Astrocyte (in vitro differentiated cells and primary cell): ENCODE data around the gene PRKACA. TPM values are rescaled to one million over a fixed set of nuclear protein-coding genes. Genes with fewer than 3 reads are reported as not detected.

Source experiments
- DNase-seq: peaks from one replicate; pipeline ENCODE4 v3.0.0-alpha.2; 2010; ENCODE audit warnings: low read depth
- FAIRE-seq: peaks from 2 replicates; lab custom pipeline; 2011; peaks lifted over from hg19 to GRCh38; lab: Jason Lieb, UNC
- H2AFZ ChIP-seq: 2 replicates; pipeline ENCODE4 v1.6.0; 2012; ENCODE audit warnings: low read depth, low read length, inconsistent platforms
- H3K27ac ChIP-seq: 2 replicates; pipeline ENCODE4 v1.5.1; 2011; ENCODE audit warnings: low read depth, low read length, inconsistent platforms
- H3K27me3 ChIP-seq: 2 replicates; pipeline ENCODE4 v1.6.0; 2011; ENCODE audit warnings: low read length, inconsistent platforms; ENCODE audit not compliant: insufficient read depth
- H3K36me3 ChIP-seq: 2 replicates; pipeline ENCODE4 v1.5.1; 2011; ENCODE audit warnings: low read length, inconsistent platforms; ENCODE audit not compliant: insufficient read depth
- H3K4me1 ChIP-seq: 2 replicates; pipeline ENCODE4 v1.5.1; 2011; ENCODE audit warnings: low read length, inconsistent platforms; ENCODE audit not compliant: insufficient read depth
- H3K4me2 ChIP-seq: 2 replicates; pipeline ENCODE4 v1.6.0; 2012; ENCODE audit warnings: low read length, inconsistent platforms
- H3K4me3 ChIP-seq: 2 replicates; pipeline ENCODE4 v1.5.1; 2011; ENCODE audit warnings: low read depth, mild to moderate bottlenecking, low read length, inconsistent platforms; ENCODE audit not compliant: insufficient read depth
- H3K79me2 ChIP-seq: 2 replicates; pipeline ENCODE4 v1.6.0; 2012; ENCODE audit warnings: mild to moderate bottlenecking, low read length, inconsistent platforms; ENCODE audit not compliant: insufficient read depth
- H3K9ac ChIP-seq: 2 replicates; pipeline ENCODE4 v1.6.0; 2012; ENCODE audit warnings: mild to moderate bottlenecking, low read length, inconsistent platforms
- H3K9me3 ChIP-seq: 2 replicates; pipeline ENCODE4 v1.5.1; 2012; ENCODE audit warnings: low read depth, mild to moderate bottlenecking, low read length, inconsistent platforms; ENCODE audit not compliant: insufficient read depth
- H4K20me1 ChIP-seq: 2 replicates; pipeline ENCODE4 v1.6.0; 2012; ENCODE audit warnings: low read length, inconsistent platforms; ENCODE audit not compliant: insufficient read depth
- H3K27ac Mint-ChIP-seq: one replicate; pipeline ENCODE4 v1.8.0; 2021; ENCODE audit warnings: mild to moderate bottlenecking, mixed read lengths; ENCODE audit not compliant: unreplicated experiment
- H3K27me3 Mint-ChIP-seq: one replicate; pipeline ENCODE4 v1.8.0; 2021; ENCODE audit warnings: low read depth, mixed read lengths; ENCODE audit not compliant: unreplicated experiment
- H3K36me3 Mint-ChIP-seq: one replicate; pipeline ENCODE4 v1.8.0; 2021; ENCODE audit warnings: low read depth, mixed read lengths; ENCODE audit not compliant: unreplicated experiment
- H3K4me1 Mint-ChIP-seq: one replicate; pipeline ENCODE4 v1.8.0; 2021; ENCODE audit warnings: low read depth, mixed read lengths; ENCODE audit not compliant: unreplicated experiment
- H3K4me3 Mint-ChIP-seq: one replicate; pipeline ENCODE4 v1.8.0; 2021; ENCODE audit warnings: mild to moderate bottlenecking, moderate library complexity, mixed read lengths; ENCODE audit not compliant: unreplicated experiment
- H3K9me3 Mint-ChIP-seq: one replicate; pipeline ENCODE4 v1.8.0; 2021; ENCODE audit warnings: mild to moderate bottlenecking, mixed read lengths; ENCODE audit not compliant: unreplicated experiment
- EZH2 ChIP-seq: IDR thresholded peaks from 2 replicates; pipeline ENCODE4 v1.6.1; 2012; ENCODE audit warnings: mild to moderate bottlenecking, low read length, inconsistent platforms; ENCODE audit not compliant: insufficient read depth
- total RNA-seq: library from RNA; stranded (reverse); gene quantifications from 2 replicates; pipeline ENCODE4 v1.2.1, GENCODE V29; 2021
- TF ChIP-seq, protein P1 (sequence below): IDR thresholded peaks from 2 replicates; pipeline ENCODE4 v1.5.1; 2011; ENCODE audit warnings: low read depth, mild to moderate bottlenecking, inconsistent platforms, low read length, moderate library complexity; ENCODE audit not compliant: insufficient read depth

PRKACA gene
- total RNA-seq, 1 donor from 2014 or later, result 80.5 TPM

DNA sequence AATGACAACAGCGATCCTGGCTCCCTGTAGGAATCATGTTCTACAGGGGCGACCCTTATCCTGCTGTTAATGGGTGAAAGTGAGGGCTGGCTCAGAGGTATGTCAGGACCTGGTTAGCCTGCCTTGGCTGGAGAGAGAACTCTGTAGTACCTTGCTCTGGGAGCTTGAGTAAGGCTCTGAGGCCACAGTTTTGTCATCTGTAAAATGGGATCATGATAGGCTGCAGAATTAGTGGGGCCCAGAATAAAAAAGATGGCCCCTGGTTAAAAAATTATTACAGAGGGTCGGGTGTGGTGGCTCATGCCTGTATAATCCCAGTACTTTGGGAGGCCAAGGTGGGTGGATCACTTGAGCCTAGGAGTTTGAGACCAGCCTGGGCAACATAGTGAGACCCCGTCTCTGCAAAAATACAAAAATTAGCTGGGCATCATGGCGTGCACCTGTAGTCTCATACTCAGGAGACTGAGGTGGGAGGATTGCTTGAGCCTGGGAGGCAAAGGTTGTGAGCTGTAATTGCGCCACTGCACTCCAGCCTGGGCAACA lies 16.5 kb downstream of the PRKACA start:
- no peak for DNase-seq

DNA sequence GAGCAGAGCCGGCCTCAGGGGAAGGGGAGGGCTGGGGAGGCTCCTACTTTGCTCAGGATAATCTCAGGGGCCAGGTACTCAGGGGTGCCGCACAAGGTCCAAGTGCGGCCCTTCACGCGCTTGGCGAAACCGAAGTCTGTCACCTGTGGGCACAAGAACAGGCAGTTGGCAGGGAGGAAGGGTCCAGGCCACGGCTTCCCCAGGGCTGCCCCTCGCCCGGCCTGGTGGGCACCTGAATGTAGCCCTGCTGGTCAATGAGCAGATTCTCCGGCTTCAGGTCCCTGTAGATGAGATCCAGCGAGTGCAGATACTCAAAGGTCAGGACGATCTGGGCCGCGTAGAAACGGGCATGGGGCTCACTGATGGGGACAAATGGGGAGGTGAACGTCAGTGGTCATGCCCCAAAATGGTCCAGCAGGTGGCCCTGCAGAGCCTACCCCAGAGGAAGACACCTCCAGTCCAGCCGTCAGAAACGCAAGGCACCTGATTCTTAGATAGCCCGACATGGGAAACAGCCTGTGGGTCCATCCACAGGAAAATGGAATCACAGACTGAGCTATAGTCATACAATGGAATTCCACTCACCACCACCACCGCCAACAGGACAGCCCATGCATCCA lies 19.9 kb downstream of the PRKACA start:
- H2AFZ ChIP-seq, result no peak overlapping the region
- FAIRE-seq, result no peak
- no peak overlapping the region for H3K4me3 Mint-ChIP-seq

More for the DNA sequence above, 16.5 kb downstream of the PRKACA start:
- no peak for FAIRE-seq
- Mint-ChIP-seq H3K4me3 (no peak overlapping the region), H3K36me3 (peaks cover 22% of the 10 kb centered on the region), H3K27ac (no peak overlapping the region), H3K4me1 (no peaks in the 10 kb centered on the region), H3K9me3 (no peaks in the 10 kb centered on the region), H3K27me3 (no peaks in the 10 kb centered on the region)
- H3K27me3 ChIP-seq, result no peaks in the 10 kb centered on the region
- H3K4me1 ChIP-seq, result no peaks in the 10 kb centered on the region
- no peaks in the 10 kb centered on the region for H3K79me2 ChIP-seq
- no peak overlapping the region for H2AFZ ChIP-seq
- no peak overlapping the region for H3K9ac ChIP-seq
- no peak overlapping the region for H3K27ac ChIP-seq
- H3K9me3 ChIP-seq, result no peaks in the 10 kb centered on the region
- H3K4me2 ChIP-seq, result no peak overlapping the region
- no peaks in the 10 kb centered on the region for H4K20me1 ChIP-seq
- H3K36me3 ChIP-seq, result peaks cover 13% of the 10 kb centered on the region
- TF ChIP-seq EZH2, result no peak
- TF ChIP-seq, protein P1, sequence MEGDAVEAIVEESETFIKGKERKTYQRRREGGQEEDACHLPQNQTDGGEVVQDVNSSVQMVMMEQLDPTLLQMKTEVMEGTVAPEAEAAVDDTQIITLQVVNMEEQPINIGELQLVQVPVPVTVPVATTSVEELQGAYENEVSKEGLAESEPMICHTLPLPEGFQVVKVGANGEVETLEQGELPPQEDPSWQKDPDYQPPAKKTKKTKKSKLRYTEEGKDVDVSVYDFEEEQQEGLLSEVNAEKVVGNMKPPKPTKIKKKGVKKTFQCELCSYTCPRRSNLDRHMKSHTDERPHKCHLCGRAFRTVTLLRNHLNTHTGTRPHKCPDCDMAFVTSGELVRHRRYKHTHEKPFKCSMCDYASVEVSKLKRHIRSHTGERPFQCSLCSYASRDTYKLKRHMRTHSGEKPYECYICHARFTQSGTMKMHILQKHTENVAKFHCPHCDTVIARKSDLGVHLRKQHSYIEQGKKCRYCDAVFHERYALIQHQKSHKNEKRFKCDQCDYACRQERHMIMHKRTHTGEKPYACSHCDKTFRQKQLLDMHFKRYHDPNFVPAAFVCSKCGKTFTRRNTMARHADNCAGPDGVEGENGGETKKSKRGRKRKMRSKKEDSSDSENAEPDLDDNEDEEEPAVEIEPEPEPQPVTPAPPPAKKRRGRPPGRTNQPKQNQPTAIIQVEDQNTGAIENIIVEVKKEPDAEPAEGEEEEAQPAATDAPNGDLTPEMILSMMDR, result no peak
- H3K4me3 ChIP-seq, result no peak overlapping the region

More for the DNA sequence above, 19.9 kb downstream of the PRKACA start:
- Histone ChIP-seq H3K36me3 (peaks cover 11% of the 10 kb centered on the region), H3K9me3 (peaks cover 7% of the 10 kb centered on the region), H4K20me1 (no peaks in the 10 kb centered on the region), H3K27me3 (no peaks in the 10 kb centered on the region), H3K79me2 (no peaks in the 10 kb centered on the region), H3K27ac (no peak overlapping the region), H3K4me3 (no peak overlapping the region), H3K4me1 (no peaks in the 10 kb centered on the region), H3K4me2 (no peak overlapping the region), H3K9ac (no peak overlapping the region)
- DNase-seq, result no peak
- Mint-ChIP-seq H3K36me3 (peaks cover 24% of the 10 kb centered on the region), H3K27me3 (no peaks in the 10 kb centered on the region), H3K27ac (no peak overlapping the region), H3K4me1 (no peaks in the 10 kb centered on the region), H3K9me3 (peaks cover 9% of the 10 kb centered on the region)
- TF ChIP-seq, protein P1, result no peak
- TF ChIP-seq EZH2, result no peak
